ENCODE data around the gene PTPN14. TPM values are rescaled to one million over a fixed set of nuclear protein-coding genes. Genes with fewer than 3 reads are reported as not detected.

Gene PTPN14
- total and polyA plus RNA-seq, 2 of the 8 experiments (the other 6 are each of a cell fraction or from before 2014, with no cell fraction given), result 14.4 to 93.6 TPM

DNA sequence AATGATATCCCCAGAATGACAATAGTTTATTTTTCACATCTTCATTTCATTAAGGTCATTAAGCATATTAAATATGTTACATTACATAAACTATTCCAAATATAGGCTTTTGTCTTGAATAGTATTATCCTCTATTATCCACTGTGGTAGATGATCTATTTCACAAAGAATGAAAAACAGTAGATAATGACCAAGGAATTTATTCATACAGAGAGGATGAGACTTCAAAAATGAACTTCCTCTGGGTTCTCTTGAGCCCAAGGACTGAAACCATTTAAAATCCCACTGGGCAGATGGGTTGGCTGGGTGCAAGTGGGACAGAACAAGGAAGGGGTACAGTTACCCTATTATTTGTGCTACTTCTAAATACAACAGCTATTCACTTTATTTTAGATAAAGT is 33.0 kb downstream of the PTPN14 start (continued):
- TF ChIP-seq CEBPB (IDR thresholded peaks at IDR 0.05; ENCODE audit: low read depth, low read length), result no peak
